ENCODE results near the gene CLCN7. TPM values are rescaled to one million over a fixed set of nuclear protein-coding genes. Genes with fewer than 3 reads are reported as not detected.
A peak's percentile ranks its signal among the peaks of the same experiment; 100 is the strongest.

Gene CLCN7
- total RNA-seq, 2 experiments from 2014 or later, result 31.1 to 62.4 TPM

DNA sequence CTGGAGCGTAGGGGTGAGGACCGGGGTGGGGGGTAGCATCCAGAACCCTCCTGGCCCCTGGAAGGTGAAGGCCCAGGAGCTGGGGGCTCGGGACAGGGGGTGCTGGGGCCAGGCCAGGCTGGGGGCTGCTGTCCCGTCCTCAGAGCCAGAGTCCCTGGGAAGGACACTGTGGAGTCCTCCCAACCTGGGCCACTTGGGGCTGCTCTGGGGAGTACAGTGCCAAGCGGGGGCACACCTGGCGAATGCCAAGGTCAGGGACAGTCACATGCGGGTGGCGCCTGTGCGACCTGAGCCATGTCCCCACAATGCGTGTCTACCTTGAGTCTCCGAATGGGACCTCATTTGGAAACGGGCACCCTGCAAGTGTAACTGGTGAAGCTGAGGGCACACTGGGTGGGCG is 45.2 kb downstream of the CLCN7 start:
- no peak for DNase-seq (ENCODE audit: low spot score)
- intact Hi-C loops (cut with micrococcal nuclease; ENCODE audit: unreplicated experiment), result loop anchor here (10.0 kb wide), 1 partner anchor 185 kb away; the partner anchor contains the start of genes CRAMP1 and IFT140
- peaks cover 4% of the 10 kb centered on the region for H3K4me1 ChIP-seq (ENCODE audit: insufficient read depth, low read length, poor library complexity, severe bottlenecking)
- CTCF ChIA-PET (ENCODE audit: unreplicated experiment), result interaction anchor here (0.7 kb wide), 1 partner anchor 647 kb away, joined by 6 read pairs; no protein-coding TSS in a partner anchor
- no peaks in the 10 kb centered on the region for H3K36me3 ChIP-seq (ENCODE audit: insufficient read depth, low read length)
- POLR2A ChIA-PET, result no interaction called here
- no peak overlapping the region for H3K4me2 ChIP-seq (ENCODE audit: low read length)
- H3K27ac ChIP-seq (ENCODE audit: low read depth, low read length, poor library complexity, severe bottlenecking), result no peak overlapping the region
- no peaks in the 10 kb centered on the region for H3K79me2 ChIP-seq (ENCODE audit: insufficient read depth, low read depth, low read length)
- no peaks in the 10 kb centered on the region for H4K20me1 ChIP-seq (ENCODE audit: insufficient read depth, low read length)
- no TSS peak for BruUV-seq (replicated peaks)
- no peaks in the 10 kb centered on the region for H3K9me3 ChIP-seq (ENCODE audit: low read length)
- H3K9me2 ChIP-seq (ENCODE audit: insufficient read depth, low read length), result no peaks in the 10 kb centered on the region
- no peak overlapping the region for H2AFZ ChIP-seq (ENCODE audit: low read length)
- no peak overlapping the region for H3K4me3 ChIP-seq (ENCODE audit: low read depth, low read length, poor library complexity, severe bottlenecking)
- TF ChIP-seq, protein P1, sequence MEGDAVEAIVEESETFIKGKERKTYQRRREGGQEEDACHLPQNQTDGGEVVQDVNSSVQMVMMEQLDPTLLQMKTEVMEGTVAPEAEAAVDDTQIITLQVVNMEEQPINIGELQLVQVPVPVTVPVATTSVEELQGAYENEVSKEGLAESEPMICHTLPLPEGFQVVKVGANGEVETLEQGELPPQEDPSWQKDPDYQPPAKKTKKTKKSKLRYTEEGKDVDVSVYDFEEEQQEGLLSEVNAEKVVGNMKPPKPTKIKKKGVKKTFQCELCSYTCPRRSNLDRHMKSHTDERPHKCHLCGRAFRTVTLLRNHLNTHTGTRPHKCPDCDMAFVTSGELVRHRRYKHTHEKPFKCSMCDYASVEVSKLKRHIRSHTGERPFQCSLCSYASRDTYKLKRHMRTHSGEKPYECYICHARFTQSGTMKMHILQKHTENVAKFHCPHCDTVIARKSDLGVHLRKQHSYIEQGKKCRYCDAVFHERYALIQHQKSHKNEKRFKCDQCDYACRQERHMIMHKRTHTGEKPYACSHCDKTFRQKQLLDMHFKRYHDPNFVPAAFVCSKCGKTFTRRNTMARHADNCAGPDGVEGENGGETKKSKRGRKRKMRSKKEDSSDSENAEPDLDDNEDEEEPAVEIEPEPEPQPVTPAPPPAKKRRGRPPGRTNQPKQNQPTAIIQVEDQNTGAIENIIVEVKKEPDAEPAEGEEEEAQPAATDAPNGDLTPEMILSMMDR (conservative IDR thresholded peaks at IDR 0.05; ENCODE audit: low read length), result no peak
- TF ChIP-seq EZH2phosphoT487 (IDR thresholded peaks at IDR 0.05; ENCODE audit: borderline replicate concordance, low read depth, low read length), result no peak

- no peaks in the 10 kb centered on the region for H3K9me3 ChIP-seq (ENCODE audit: low read length)
- H3K4me2 ChIP-seq (ENCODE audit: low read length), result no peak overlapping the region
- no peaks in the 10 kb centered on the region for H4K20me1 ChIP-seq (ENCODE audit: insufficient read depth, low read length)
- CTCF ChIA-PET (ENCODE audit: unreplicated experiment), result interaction anchor here (0.7 kb wide), 1 partner anchor 648 kb away, joined by 6 read pairs; no protein-coding TSS in a partner anchor
- H3K27ac ChIP-seq (ENCODE audit: low read depth, low read length, poor library complexity, severe bottlenecking), result no peak overlapping the region
- BruUV-seq (replicated peaks), result no TSS peak
- no peaks in the 10 kb centered on the region for H3K36me3 ChIP-seq (ENCODE audit: insufficient read depth, low read length)
- TF ChIP-seq, protein P1 (conservative IDR thresholded peaks at IDR 0.05; ENCODE audit: low read length), result no peak
- no peak for TF ChIP-seq EZH2phosphoT487 (IDR thresholded peaks at IDR 0.05; ENCODE audit: borderline replicate concordance, low read depth, low read length)
- no peaks in the 10 kb centered on the region for H3K79me2 ChIP-seq (ENCODE audit: insufficient read depth, low read depth, low read length)
- no peaks in the 10 kb centered on the region for H3K9me2 ChIP-seq (ENCODE audit: insufficient read depth, low read length)
- H2AFZ ChIP-seq (ENCODE audit: low read length), result no peak overlapping the region
- no peak overlapping the region for H3K4me3 ChIP-seq (ENCODE audit: low read depth, low read length, poor library complexity, severe bottlenecking)
- DNase-seq (ENCODE audit: low spot score), result no peak
- peaks cover 4% of the 10 kb centered on the region for H3K4me1 ChIP-seq (ENCODE audit: insufficient read depth, low read length, poor library complexity, severe bottlenecking)
- intact Hi-C loops (cut with micrococcal nuclease; ENCODE audit: unreplicated experiment), result loop anchor here (10.0 kb wide), 1 partner anchor 186 kb away; the partner anchor contains the start of genes CRAMP1 and IFT140
- POLR2A ChIA-PET, result no interaction called here
These were observed 45.8 kb downstream of the CLCN7 start for GRCh38 chr16:1429012-1429411.

DNA sequence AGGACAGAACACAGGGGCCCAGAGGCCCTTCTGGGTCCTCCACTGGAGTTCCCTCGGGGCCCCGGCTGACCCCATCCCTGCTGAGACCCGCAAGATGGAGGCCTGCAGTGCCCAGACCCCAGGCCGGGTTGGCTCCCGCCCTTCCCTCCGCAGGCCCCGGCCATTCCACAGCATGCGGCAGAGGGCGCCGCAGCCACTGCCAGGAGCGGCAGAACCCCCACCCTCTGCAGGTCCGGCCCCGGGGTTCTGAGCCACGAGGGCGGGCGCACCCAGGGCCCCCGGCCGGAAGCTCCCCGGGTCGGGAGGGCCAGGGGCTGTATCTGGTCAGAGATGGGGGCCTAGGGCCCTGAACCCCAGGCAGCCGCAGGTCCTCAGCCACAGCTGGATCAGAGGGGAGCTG is 46.3 kb downstream of the CLCN7 start:
- Histone ChIP-seq H3K9me3 (ENCODE audit: low read length) (no peaks in the 10 kb centered on the region), H3K27ac (ENCODE audit: low read depth, low read length, poor library complexity, severe bottlenecking) (no peak overlapping the region), H3K4me2 (ENCODE audit: low read length) (0 out of 2 replicates have a peak overlapping the region, but pooled peaks have one; percentile 9), H3K36me3 (ENCODE audit: insufficient read depth, low read length) (no peaks in the 10 kb centered on the region), H3K79me2 (ENCODE audit: insufficient read depth, low read depth, low read length) (no peaks in the 10 kb centered on the region), H3K4me3 (ENCODE audit: low read depth, low read length, poor library complexity, severe bottlenecking) (no peak overlapping the region), H2AFZ (ENCODE audit: low read length) (no peak overlapping the region), H3K4me1 (ENCODE audit: insufficient read depth, low read length, poor library complexity, severe bottlenecking) (peaks cover 4% of the 10 kb centered on the region), H4K20me1 (ENCODE audit: insufficient read depth, low read length) (no peaks in the 10 kb centered on the region), H3K9me2 (ENCODE audit: insufficient read depth, low read length) (no peaks in the 10 kb centered on the region)
- ChIA-PET CTCF (ENCODE audit: unreplicated experiment) (no interaction called here), POLR2A (no interaction called here)
- BruUV-seq (replicated peaks), result no TSS peak
- TF ChIP-seq, protein P1 (conservative IDR thresholded peaks at IDR 0.05; ENCODE audit: low read length), result peak; percentile 65
- TF ChIP-seq EZH2phosphoT487 (IDR thresholded peaks at IDR 0.05; ENCODE audit: borderline replicate concordance, low read depth, low read length), result no peak
- peak; percentile 49 for DNase-seq (ENCODE audit: low spot score)
- intact Hi-C loops (cut with micrococcal nuclease; ENCODE audit: unreplicated experiment), result loop anchor here (10.0 kb wide), 1 partner anchor 186 kb away; the partner anchor contains the start of genes CRAMP1 and IFT140
